GM21786 (cell line): Measurements from ENCODE around the gene TLR5.

Experiments used
- ATAC-seq: cut with Tn5 transposase; IDR thresholded peaks from one replicate; pipeline ENCODE4 v1.9.1; 2021; ENCODE audit not compliant: unreplicated experiment

The TLR5 gene

GRCh38 chr1:223068900-223069665, 74.0 kb downstream of the TLR5 start:
- ATAC-seq = no peak

- no peak for ATAC-seq
Measured at GRCh38 chr1:223067914-223068313, 75.1 kb downstream of the TLR5 start.

- no peak for ATAC-seq
Measured at GRCh38 chr1:223066415-223066814, 76.6 kb downstream of the TLR5 start.

- ATAC-seq = no peak
Measured at GRCh38 chr1:223062177-223062576, 80.9 kb downstream of the TLR5 start.

- ATAC-seq = no peak
Measured at GRCh38 chr1:223059526-223059925, 83.5 kb downstream of the TLR5 start.
